Progenitor cell of endocrine pancreas (in vitro differentiated cells): ENCODE data around the gene MS4A10. TPM values are rescaled to one million over a fixed set of nuclear protein-coding genes. Genes with fewer than 3 reads are reported as not detected.
A peak's percentile ranks its signal among the peaks of the same experiment; 100 is the strongest.
"Not testable (repeated sequence)": the region's sequence is repeated elsewhere in the genome, so short reads cannot be mapped to it uniquely, and the experiment has no call there.

Experiments used
- DNase-seq: peaks from one replicate; pipeline ENCODE4 v3.0.0; 2021; ENCODE audit warnings: low spot score; ENCODE audit not compliant: unreplicated experiment
- H3K27ac Mint-ChIP-seq: 2 replicates; pipeline ENCODE4 v1.8.0; 2021; ENCODE audit warnings: mild to moderate bottlenecking, moderate library complexity, mixed read lengths
- H3K27me3 Mint-ChIP-seq: 2 replicates; pipeline ENCODE4 v1.8.0; 2021; ENCODE audit warnings: mixed read lengths
- H3K36me3 Mint-ChIP-seq: 2 replicates; pipeline ENCODE4 v1.8.0; 2022; ENCODE audit warnings: mixed read lengths; ENCODE audit not compliant: insufficient read depth
- H3K4me1 Mint-ChIP-seq: 2 replicates; pipeline ENCODE4 v1.8.0; 2021; ENCODE audit warnings: low read depth, mixed read lengths
- H3K4me3 Mint-ChIP-seq: 2 replicates; pipeline ENCODE4 v1.8.0; 2021; ENCODE audit warnings: low read depth, mild to moderate bottlenecking, moderate library complexity, mixed read lengths
- H3K9me3 Mint-ChIP-seq: 2 replicates; pipeline ENCODE4 v1.8.0; 2021; ENCODE audit warnings: low read depth, mixed read lengths
- total RNA-seq: library from RNA; stranded (reverse); gene quantifications from 2 replicates; pipeline ENCODE4 v1.2.1, GENCODE V29; 2021
- TF ChIP-seq, protein P1 (sequence below): fragments of 200-600 bp; sonication (generic); IDR thresholded peaks from one replicate; pipeline ENCODE4 v1.5.0; 2021; ENCODE audit warnings: antibody characterized with exemption, mild to moderate bottlenecking; ENCODE audit not compliant: unreplicated experiment

The MS4A10 gene
- total RNA-seq, 1 donor from 2014 or later: not detected

DNA sequence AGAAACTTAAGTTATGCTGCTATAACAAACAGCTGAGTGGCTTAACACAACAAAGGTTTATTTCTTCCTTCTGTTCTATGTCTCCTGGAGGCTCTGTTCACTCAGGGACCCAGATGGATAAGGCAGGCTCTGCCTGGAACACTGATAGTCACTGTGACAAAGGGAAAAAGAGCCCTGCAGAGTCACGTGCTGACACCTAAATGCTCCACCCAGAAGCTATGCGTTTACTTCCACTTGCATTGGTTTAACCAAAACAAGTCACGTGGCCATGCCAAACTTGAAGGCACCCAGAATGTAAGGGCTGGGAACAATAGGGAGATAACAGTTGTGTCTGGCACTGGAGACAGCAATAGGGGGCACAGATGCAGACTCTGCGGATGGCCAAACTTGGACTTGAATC, 31.8 kb upstream of the MS4A10 start:
- H3K4me1 Mint-ChIP-seq: no peaks in the 10 kb centered on the region
- H3K4me3 Mint-ChIP-seq: no peak overlapping the region
- peaks cover 19% of the 10 kb centered on the region for H3K27me3 Mint-ChIP-seq
- no peak for DNase-seq
- TF ChIP-seq, protein P1, sequence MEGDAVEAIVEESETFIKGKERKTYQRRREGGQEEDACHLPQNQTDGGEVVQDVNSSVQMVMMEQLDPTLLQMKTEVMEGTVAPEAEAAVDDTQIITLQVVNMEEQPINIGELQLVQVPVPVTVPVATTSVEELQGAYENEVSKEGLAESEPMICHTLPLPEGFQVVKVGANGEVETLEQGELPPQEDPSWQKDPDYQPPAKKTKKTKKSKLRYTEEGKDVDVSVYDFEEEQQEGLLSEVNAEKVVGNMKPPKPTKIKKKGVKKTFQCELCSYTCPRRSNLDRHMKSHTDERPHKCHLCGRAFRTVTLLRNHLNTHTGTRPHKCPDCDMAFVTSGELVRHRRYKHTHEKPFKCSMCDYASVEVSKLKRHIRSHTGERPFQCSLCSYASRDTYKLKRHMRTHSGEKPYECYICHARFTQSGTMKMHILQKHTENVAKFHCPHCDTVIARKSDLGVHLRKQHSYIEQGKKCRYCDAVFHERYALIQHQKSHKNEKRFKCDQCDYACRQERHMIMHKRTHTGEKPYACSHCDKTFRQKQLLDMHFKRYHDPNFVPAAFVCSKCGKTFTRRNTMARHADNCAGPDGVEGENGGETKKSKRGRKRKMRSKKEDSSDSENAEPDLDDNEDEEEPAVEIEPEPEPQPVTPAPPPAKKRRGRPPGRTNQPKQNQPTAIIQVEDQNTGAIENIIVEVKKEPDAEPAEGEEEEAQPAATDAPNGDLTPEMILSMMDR: no peak
- H3K9me3 Mint-ChIP-seq: peaks cover 3% of the 10 kb centered on the region
- H3K36me3 Mint-ChIP-seq: no peaks in the 10 kb centered on the region
- no peak overlapping the region for H3K27ac Mint-ChIP-seq

DNA sequence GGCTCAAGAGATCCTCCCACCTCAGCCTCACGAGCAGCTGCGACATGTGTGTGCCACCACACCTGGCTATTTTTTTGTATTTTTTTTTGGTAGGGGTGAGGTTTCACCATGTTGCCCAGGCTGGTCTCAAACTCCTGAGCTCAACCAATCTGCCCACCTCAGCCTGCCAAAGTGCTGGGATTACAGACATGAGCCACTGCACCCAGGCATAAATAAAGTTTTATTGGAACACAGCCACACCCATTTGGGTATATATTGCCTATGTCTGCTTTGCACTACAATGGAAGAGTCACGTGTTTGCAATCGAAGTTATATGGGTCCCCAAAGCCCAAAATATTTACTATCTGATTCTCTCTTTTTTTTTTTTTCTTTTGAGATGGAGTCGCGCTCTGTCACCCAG, 30.2 kb upstream of the MS4A10 start:
- DNase-seq: no peak
- H3K36me3 Mint-ChIP-seq: no peaks in the 10 kb centered on the region
- peaks cover 3% of the 10 kb centered on the region for H3K9me3 Mint-ChIP-seq
- TF ChIP-seq, protein P1: no peak
- H3K27ac Mint-ChIP-seq: no peak overlapping the region
- H3K4me3 Mint-ChIP-seq: no peak overlapping the region
- H3K4me1 Mint-ChIP-seq: peaks cover 3% of the 10 kb centered on the region
- H3K27me3 Mint-ChIP-seq: peaks cover 21% of the 10 kb centered on the region

DNA sequence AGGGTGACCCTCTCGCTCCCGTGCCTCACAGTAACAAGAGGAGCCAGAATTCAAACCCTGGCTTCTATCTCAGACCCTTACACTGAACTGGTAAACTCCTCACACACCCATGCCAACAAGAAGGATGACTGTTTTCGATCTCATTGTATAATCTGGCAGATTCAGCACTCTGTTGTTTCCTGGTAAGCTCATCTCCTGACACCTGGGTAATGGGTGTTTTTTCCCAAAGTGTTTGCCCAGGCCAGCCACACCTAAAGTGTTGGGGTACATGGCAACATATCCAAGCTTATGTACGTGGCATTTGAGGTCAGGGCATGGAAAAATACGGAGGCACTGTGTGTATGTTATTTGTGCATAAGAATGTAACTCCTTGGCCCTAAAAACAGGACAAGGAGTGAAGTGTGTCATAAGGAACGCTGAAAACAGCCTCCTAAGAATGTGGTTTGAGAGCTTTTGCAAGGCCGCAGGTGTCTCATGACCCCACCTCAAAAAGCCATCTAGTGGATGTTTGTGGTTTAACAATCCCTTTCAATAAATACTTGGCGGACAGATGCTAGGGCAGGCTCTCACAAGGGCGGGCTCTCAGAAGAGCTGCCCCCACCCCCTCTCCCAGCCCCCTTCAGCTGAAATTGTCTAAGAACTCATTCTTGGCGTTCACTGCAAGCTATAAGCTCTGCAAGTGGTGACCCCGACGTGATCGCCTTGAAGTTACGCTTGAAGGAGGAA, 28.7 kb upstream of the MS4A10 start, which contains the start of gene MS4A15:
TSS of gene MS4A15 (plus strand) at position 561 of the 726 bp plus-strand sequence. CDS start 6,867 bp downstream, outside the sequence.
- no peak for DNase-seq
- Mint-ChIP-seq H3K27ac (no peak within 1 kb of the TSS), H3K27me3 (peaks cover 17% of the 10 kb centered on the region), H3K4me1 (peaks cover 5% of the 10 kb centered on the region), H3K36me3 (no peaks in the 10 kb centered on the region), H3K9me3 (peaks cover 3% of the 10 kb centered on the region), H3K4me3 (no peak within 1 kb of the TSS)
- TF ChIP-seq, protein P1: peak; percentile 61

DNA sequence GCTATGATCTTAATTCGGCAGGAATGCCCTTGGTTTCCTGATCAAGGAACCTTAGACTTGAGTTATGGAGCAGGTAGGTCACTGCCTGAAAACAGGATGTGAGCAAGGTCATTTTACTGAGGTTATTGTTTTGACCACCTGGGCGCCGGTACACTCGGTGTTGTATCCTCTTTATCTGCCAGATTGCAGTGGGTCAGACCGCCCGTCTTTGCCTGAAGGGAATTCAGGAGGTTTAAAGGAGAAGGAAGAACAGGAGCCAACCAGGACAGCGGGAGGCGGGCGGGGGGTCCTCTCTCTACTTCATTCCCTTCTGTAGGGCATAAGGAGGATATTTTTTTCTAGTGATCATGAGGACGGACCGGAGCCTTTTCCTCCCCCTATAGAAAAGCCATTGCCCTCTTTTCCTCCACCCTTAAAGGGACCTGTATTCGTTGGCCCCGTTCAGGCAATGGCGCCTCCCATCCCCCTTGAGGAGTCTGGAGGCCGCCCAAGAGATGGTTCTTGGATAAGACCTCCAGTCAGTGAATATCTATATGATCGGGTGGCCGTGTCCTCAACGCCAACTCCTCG, 27.8 kb upstream of the MS4A10 start:
- H3K9me3 Mint-ChIP-seq: peaks cover 3% of the 10 kb centered on the region
- H3K27ac Mint-ChIP-seq: no peak overlapping the region
- DNase-seq: no peak
- TF ChIP-seq, protein P1: no peak
- H3K4me3 Mint-ChIP-seq: no peak overlapping the region
- peaks cover 13% of the 10 kb centered on the region for H3K27me3 Mint-ChIP-seq
- peaks cover 8% of the 10 kb centered on the region for H3K4me1 Mint-ChIP-seq
- H3K36me3 Mint-ChIP-seq: no peaks in the 10 kb centered on the region

DNA sequence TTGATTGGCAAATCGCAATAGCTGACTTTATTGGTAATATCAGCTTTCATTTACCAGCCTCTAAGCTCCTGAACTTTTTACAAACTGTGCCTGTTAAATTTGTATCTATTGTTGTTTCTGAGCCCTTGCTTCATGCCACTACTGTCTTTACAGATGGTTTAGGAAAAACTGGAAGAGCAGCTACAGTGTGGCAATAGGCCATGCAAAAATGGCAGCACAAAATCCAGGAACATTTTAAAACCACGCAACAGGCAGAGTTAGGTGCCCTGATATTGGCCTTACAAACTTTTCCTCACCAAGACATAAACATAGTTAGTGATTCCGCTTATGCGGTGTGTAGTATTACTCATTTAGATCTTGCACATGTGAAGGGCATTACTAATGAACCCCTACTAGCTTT, 26.5 kb upstream of the MS4A10 start:
- H3K9me3 Mint-ChIP-seq, H3K27ac Mint-ChIP-seq, DNase-seq, H3K4me1 Mint-ChIP-seq, H3K36me3 Mint-ChIP-seq, H3K4me3 Mint-ChIP-seq, H3K27me3 Mint-ChIP-seq: not testable (repeated sequence)

DNA sequence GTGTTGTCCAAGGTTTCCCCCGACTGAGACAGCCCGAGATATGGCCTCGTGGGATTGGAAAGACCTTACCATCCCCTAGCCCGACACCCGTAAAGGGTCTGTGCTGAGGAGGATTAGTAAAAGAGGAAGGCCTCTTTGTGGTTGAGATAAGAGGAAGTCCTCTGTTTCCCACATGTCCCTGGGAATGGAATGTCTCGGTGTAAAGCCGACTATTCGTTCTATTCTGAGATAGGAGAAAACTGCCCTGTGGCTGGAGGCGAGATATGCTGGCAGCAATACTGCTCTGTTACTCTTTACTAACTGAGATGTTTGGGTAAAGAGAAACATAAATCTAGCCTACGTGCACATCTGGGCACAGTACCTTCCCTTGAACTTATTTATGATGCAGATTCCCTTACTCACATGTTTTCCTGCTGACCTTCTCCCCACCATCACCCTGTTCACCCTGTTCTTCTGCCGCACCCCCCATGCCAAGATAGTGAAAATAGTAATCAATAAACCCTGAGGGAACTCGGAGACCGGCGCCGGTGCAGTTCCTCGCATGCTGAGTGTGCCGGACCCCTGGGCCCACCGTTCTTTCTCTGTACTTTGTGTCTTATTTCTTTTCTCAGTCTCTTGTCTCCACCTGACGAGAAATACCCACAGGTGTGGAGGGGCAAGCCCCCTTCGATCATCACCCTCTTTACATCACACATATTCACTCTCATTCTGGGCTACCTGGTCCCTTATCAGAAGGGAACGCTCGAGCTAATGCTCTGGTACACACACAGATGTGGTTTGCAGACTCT, 25.5 kb upstream of the MS4A10 start:
- not testable (repeated sequence) for H3K4me1 Mint-ChIP-seq, H3K27me3 Mint-ChIP-seq, DNase-seq, H3K4me3 Mint-ChIP-seq, H3K9me3 Mint-ChIP-seq, H3K36me3 Mint-ChIP-seq, H3K27ac Mint-ChIP-seq
